ENCODE results near the gene MAP1S.

Gene MAP1S

DNA sequence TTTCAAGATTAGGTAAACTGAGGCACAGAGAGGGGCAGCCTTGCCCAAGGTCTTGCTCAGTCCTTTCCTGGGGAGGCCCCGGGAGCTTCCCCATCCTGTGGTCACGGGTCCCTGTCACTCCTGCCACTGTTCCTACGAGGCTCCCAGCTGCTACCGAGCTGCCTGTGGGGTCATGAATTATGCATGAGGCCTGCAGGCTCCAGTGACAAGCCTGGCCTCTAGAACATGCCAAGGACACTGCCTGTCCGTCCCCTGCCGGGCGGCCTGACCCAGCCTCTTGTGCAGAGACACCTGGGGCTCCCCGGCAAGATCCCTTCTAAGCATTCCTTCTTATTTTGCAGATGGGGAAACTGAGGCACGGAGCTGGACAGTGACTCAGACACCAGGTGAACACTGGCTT is 34.7 kb downstream of the MAP1S start:
- no peak overlapping the region for H3K4me3 ChIP-seq (ENCODE audit: low read depth, low read length)
- TF ChIP-seq, protein P1, sequence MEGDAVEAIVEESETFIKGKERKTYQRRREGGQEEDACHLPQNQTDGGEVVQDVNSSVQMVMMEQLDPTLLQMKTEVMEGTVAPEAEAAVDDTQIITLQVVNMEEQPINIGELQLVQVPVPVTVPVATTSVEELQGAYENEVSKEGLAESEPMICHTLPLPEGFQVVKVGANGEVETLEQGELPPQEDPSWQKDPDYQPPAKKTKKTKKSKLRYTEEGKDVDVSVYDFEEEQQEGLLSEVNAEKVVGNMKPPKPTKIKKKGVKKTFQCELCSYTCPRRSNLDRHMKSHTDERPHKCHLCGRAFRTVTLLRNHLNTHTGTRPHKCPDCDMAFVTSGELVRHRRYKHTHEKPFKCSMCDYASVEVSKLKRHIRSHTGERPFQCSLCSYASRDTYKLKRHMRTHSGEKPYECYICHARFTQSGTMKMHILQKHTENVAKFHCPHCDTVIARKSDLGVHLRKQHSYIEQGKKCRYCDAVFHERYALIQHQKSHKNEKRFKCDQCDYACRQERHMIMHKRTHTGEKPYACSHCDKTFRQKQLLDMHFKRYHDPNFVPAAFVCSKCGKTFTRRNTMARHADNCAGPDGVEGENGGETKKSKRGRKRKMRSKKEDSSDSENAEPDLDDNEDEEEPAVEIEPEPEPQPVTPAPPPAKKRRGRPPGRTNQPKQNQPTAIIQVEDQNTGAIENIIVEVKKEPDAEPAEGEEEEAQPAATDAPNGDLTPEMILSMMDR (IDR thresholded peaks at IDR 0.05; ENCODE audit: low read depth, low read length): no peak
- TF ChIP-seq MYC (IDR thresholded peaks at IDR 0.05; ENCODE audit: low read depth, low read length) (no peak), MAX (IDR thresholded peaks at IDR 0.05; ENCODE audit: low read depth, low read length) (no peak), POLR2A (IDR thresholded peaks at IDR 0.05; ENCODE audit: extremely low read depth, insufficient read length) (no peak)
- DNase-seq (ENCODE audit: low read depth): no peak

GRCh38 chr19:17754634-17755442 is 35.6 kb downstream of the MAP1S start:
- peak; percentile 62 for DNase-seq (ENCODE audit: low read depth)
- H3K4me3 ChIP-seq (ENCODE audit: low read depth, low read length): no peak overlapping the region
- TF ChIP-seq, protein P1 (IDR thresholded peaks at IDR 0.05; ENCODE audit: low read depth, low read length): no peak
- TF ChIP-seq MAX (IDR thresholded peaks at IDR 0.05; ENCODE audit: low read depth, low read length) (no peak), MYC (IDR thresholded peaks at IDR 0.05; ENCODE audit: low read depth, low read length) (no peak), POLR2A (IDR thresholded peaks at IDR 0.05; ENCODE audit: extremely low read depth, insufficient read length) (no peak)

DNA sequence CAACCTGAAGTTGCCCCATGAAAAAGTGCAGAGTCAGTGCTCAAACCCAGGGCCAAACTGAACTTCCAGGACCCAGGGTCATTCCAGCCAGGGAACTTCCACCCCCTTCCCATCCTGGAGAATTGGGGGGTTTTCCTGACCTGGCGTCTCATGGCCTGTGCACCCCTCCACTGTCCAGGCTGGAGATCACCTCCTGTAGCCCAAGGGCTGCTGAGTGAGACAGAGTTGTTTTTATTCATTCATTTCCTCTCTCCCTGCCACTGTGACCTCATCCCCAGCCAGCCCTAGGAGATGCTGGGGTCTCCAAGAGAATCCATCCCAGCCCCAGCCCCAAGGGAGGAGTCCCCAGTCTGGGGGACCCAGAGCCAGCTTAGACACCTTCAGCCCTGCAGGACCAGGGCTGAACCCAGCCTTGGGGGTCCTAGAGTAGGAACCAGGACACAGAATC is 36.2 kb downstream of the MAP1S start:
- TF ChIP-seq, protein P1 (IDR thresholded peaks at IDR 0.05; ENCODE audit: low read depth, low read length): no peak
- TF ChIP-seq POLR2A (IDR thresholded peaks at IDR 0.05; ENCODE audit: extremely low read depth, insufficient read length): no peak
- no peak for TF ChIP-seq MYC (IDR thresholded peaks at IDR 0.05; ENCODE audit: low read depth, low read length)
- TF ChIP-seq MAX (IDR thresholded peaks at IDR 0.05; ENCODE audit: low read depth, low read length): no peak
- no peak overlapping the region for H3K4me3 ChIP-seq (ENCODE audit: low read depth, low read length)
- DNase-seq (ENCODE audit: low read depth): no peak

DNA sequence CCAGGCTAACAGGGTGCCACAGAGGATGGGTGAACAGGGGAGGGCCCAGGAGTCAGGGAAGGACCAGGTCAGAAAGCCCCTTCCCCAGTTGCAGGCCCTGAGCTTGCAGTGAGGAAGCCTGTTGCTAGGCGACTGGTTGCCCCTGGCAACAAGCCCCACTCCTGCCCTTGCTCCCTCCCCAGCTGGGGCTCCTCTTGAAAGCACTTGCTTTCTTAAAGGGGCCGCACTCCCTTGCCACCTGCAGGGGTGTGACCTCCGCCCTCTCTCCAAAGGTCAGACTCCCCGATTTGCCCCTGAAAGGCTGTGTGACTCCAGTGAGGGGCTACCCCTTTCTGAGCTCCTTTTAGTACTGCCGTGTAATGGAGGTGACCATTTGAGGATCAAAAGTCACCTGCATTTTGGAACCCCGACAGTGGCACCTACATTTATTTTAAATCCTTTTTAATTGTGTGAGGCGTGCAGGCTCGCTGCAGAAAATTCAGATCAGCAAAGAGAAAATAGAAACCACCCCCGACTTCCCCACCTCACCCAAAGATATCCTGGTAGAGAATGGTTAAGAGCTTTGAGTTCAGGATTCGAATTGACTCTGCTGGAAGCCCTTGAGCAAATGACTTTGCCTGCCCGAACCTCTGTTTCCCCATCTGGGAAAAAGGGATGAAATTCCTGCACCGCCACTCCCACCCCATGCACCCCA is 36.8 kb downstream of the MAP1S start:
- TF ChIP-seq, protein P1 (IDR thresholded peaks at IDR 0.05; ENCODE audit: low read depth, low read length): no peak
- TF ChIP-seq POLR2A (IDR thresholded peaks at IDR 0.05; ENCODE audit: extremely low read depth, insufficient read length) (no peak), MYC (IDR thresholded peaks at IDR 0.05; ENCODE audit: low read depth, low read length) (no peak), MAX (IDR thresholded peaks at IDR 0.05; ENCODE audit: low read depth, low read length) (no peak)
- H3K4me3 ChIP-seq (ENCODE audit: low read depth, low read length): no peak overlapping the region
- peak; percentile 54 for DNase-seq (ENCODE audit: low read depth)

DNA sequence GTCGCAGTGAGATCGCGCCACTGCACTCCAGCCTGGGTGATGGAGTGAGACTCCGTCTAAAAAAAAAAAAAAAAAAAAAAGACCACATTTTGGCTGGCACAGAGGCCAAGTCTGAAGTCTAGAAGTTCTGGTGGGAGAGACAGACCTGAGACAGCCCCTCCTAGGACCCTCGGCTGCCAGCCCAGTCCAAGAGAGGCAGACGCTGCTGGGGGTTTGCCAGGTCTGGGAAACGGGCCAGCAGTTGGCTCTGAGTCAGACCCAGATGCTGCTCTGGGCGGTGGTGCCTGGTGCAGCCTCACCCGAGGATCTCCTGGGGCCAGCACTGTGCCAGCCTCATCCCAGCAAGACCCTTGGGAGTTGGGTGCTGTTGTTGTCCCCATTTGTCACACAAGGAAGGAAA is 37.8 kb downstream of the MAP1S start:
- TF ChIP-seq MYC (IDR thresholded peaks at IDR 0.05; ENCODE audit: low read depth, low read length): no peak
- TF ChIP-seq, protein P1 (IDR thresholded peaks at IDR 0.05; ENCODE audit: low read depth, low read length): no peak
- TF ChIP-seq MAX (IDR thresholded peaks at IDR 0.05; ENCODE audit: low read depth, low read length): no peak
- no peak for TF ChIP-seq POLR2A (IDR thresholded peaks at IDR 0.05; ENCODE audit: extremely low read depth, insufficient read length)
- H3K4me3 ChIP-seq (ENCODE audit: low read depth, low read length): no peak overlapping the region
- DNase-seq (ENCODE audit: low read depth): no peak
